Naive B cell (primary cell): ENCODE measurements around the gene PDLIM5. TPM values are rescaled to one million over a fixed set of nuclear protein-coding genes. Genes with fewer than 3 reads are reported as not detected.
"Not testable (repeated sequence)": the region's sequence is repeated elsewhere in the genome, so short reads cannot be mapped to it uniquely, and the experiment has no call there.

Source experiments
- ATAC-seq, 2 donors: fragments of 150-1000 bp; cut with Tn5 transposase; 2 replicates each; pipeline ENCODE4 v1.10.0; 2021; ENCODE audit warnings: low read depth in 2 of 2, mild to moderate bottlenecking in 2 of 2, moderate library complexity in 2 of 2
- DNase-seq: peaks from one replicate; pipeline ENCODE4 v3.0.0; 2022
- H3K27ac Mint-ChIP-seq, 6 donors: one replicate each; pipeline ENCODE4 v1.8.0; 2020 to 2022; ENCODE audit warnings: mild to moderate bottlenecking in 6 of 6, mixed read lengths in 6 of 6, moderate library complexity in 5 of 6, inconsistent platforms in 2 of 6
- H3K27me3 Mint-ChIP-seq, 3 donors: one replicate each; pipeline ENCODE4 v1.8.0; 2021 to 2022; ENCODE audit warnings: mixed read lengths in 3 of 3, mild to moderate bottlenecking in 1 of 3
- H3K36me3 Mint-ChIP-seq, 2 donors: one replicate each; pipeline ENCODE4 v1.8.0; 2020 to 2022; ENCODE audit warnings: mixed read lengths in 2 of 2, inconsistent platforms in 1 of 2, mild to moderate bottlenecking in 1 of 2
- H3K4me1 Mint-ChIP-seq, 3 donors: one replicate each; pipeline ENCODE4 v1.8.0; 2020 to 2022; ENCODE audit warnings: mixed read lengths in 3 of 3, inconsistent platforms in 1 of 3, mild to moderate bottlenecking in 1 of 3, moderate library complexity in 1 of 3
- H3K4me3 Mint-ChIP-seq, 8 donors: one replicate each; pipeline ENCODE4 v1.8.0; 2020 to 2022; ENCODE audit warnings: mild to moderate bottlenecking in 8 of 8, mixed read lengths in 8 of 8, moderate library complexity in 8 of 8, inconsistent platforms in 2 of 8
- H3K9me3 Mint-ChIP-seq, 7 donors: one replicate each; pipeline ENCODE4 v1.8.0; 2020 to 2022; ENCODE audit warnings: mixed read lengths in 7 of 7, mild to moderate bottlenecking in 5 of 7, inconsistent platforms in 2 of 7, moderate library complexity in 1 of 7
- polyA plus RNA-seq, 6 donors: library from polyadenylated mRNA; unstranded; fragments of 300-500 nt; fragmentation: Illumina TruSeq; gene quantifications; one replicate each; pipeline ENCODE4 v1.2.3, GENCODE V29; 2021; ENCODE audit warnings: low read depth in 6 of 6

PDLIM5 gene
- polyA plus RNA-seq: 10 to 100 TPM; 33.4 to 47.3 (median 41.1) TPM

GRCh38 chr4:94451695-94452475 is at the start of gene PDLIM5:
Gene PDLIM5 (plus strand): TSS chr4:94451942. CDS start chr4:94455289, 3,347 bp downstream.
- Mint-ChIP-seq H3K27ac (peak within 1 kb of the TSS; percentile 63 to 95 (median 91)), H3K36me3 (no peaks in the 10 kb centered on the region), H3K4me3 (peak within 1 kb of the TSS; percentile 89 to 96 (median 92)), H3K9me3 (no peaks in the 10 kb centered on the region), H3K4me1 (peaks cover 20 to 24% (median 23%) of the 10 kb centered on the region in 3 donors), H3K27me3 (peaks cover 19 to 26% (median 25%) of the 10 kb centered on the region in 3 donors)
- DNase-seq (peak; percentile 88), ATAC-seq (peak; percentile 90 to 93)

- not testable (repeated sequence) for H3K4me3 Mint-ChIP-seq, H3K36me3 Mint-ChIP-seq, H3K9me3 Mint-ChIP-seq, H3K27ac Mint-ChIP-seq, H3K4me1 Mint-ChIP-seq, DNase-seq, ATAC-seq
- peaks cover 5 to 11% (median 6%) of the 10 kb centered on the region in 3 donors for H3K27me3 Mint-ChIP-seq
These were observed 49.3 kb upstream of the PDLIM5 start for GRCh38 chr4:94402439-94402838.

- ATAC-seq (no peak), DNase-seq (no peak)
- peaks cover 0 to 6% (median 0%) of the 10 kb centered on the region in 7 donors for H3K9me3 Mint-ChIP-seq
- no peak overlapping the region for H3K4me3 Mint-ChIP-seq
- H3K36me3 Mint-ChIP-seq: no peaks in the 10 kb centered on the region
- no peak overlapping the region for H3K27ac Mint-ChIP-seq
- no peaks in the 10 kb centered on the region for H3K4me1 Mint-ChIP-seq
- H3K27me3 Mint-ChIP-seq: peaks cover 0 to 10% (median under 1%) of the 10 kb centered on the region in 3 donors
These were observed 48.0 kb upstream of the PDLIM5 start for GRCh38 chr4:94403751-94404150.

- Mint-ChIP-seq H3K9me3 (peaks cover 0 to 6% (median 0%) of the 10 kb centered on the region in 7 donors), H3K4me3 (no peak overlapping the region), H3K27me3 (peaks cover 3 to 8% (median 6%) of the 10 kb centered on the region in 3 donors), H3K36me3 (no peaks in the 10 kb centered on the region), H3K4me1 (no peaks in the 10 kb centered on the region), H3K27ac (no peak overlapping the region)
- ATAC-seq: peak; percentile 50 to 53
- DNase-seq: peak; percentile 36
These were observed 44.9 kb upstream of the PDLIM5 start for GRCh38 chr4:94406668-94407437.

GRCh38 chr4:94407846-94408245 is 43.9 kb upstream of the PDLIM5 start:
- Mint-ChIP-seq H3K27me3 (peaks cover 7 to 15% (median 13%) of the 10 kb centered on the region in 3 donors), H3K4me3 (no peak overlapping the region), H3K4me1 (no peaks in the 10 kb centered on the region), H3K9me3 (peaks cover 0 to under 1% (median 0%) of the 10 kb centered on the region in 7 donors), H3K36me3 (no peaks in the 10 kb centered on the region), H3K27ac (no peak overlapping the region)
- ATAC-seq (no peak), DNase-seq (no peak)

GRCh38 chr4:94408549-94409374 is 43.0 kb upstream of the PDLIM5 start:
- no peaks in the 10 kb centered on the region for H3K36me3 Mint-ChIP-seq
- no peak overlapping the region for H3K4me3 Mint-ChIP-seq
- no peak for ATAC-seq
- no peaks in the 10 kb centered on the region for H3K9me3 Mint-ChIP-seq
- H3K27me3 Mint-ChIP-seq: peaks cover 14 to 18% (median 16%) of the 10 kb centered on the region in 3 donors
- H3K4me1 Mint-ChIP-seq: no peaks in the 10 kb centered on the region
- DNase-seq: no peak
- H3K27ac Mint-ChIP-seq: no peak overlapping the region

GRCh38 chr4:94409375-94409679 is 42.4 kb upstream of the PDLIM5 start:
- no peak for DNase-seq
- Mint-ChIP-seq H3K9me3 (peaks cover 0 to 3% (median 0%) of the 10 kb centered on the region in 7 donors), H3K27me3 (peaks cover 18 to 22% (median 19%) of the 10 kb centered on the region in 3 donors), H3K4me3 (no peak overlapping the region), H3K27ac (no peak overlapping the region), H3K36me3 (no peaks in the 10 kb centered on the region), H3K4me1 (no peaks in the 10 kb centered on the region)
- ATAC-seq: no peak

GRCh38 chr4:94409962-94410361 is 41.8 kb upstream of the PDLIM5 start:
- H3K27ac Mint-ChIP-seq: no peak overlapping the region
- DNase-seq: no peak
- no peaks in the 10 kb centered on the region for H3K36me3 Mint-ChIP-seq
- H3K27me3 Mint-ChIP-seq: peaks cover 21 to 27% (median 24%) of the 10 kb centered on the region in 3 donors
- peaks cover 0 to 3% (median under 1%) of the 10 kb centered on the region in 7 donors for H3K9me3 Mint-ChIP-seq
- no peak for ATAC-seq
- H3K4me1 Mint-ChIP-seq: no peaks in the 10 kb centered on the region
- H3K4me3 Mint-ChIP-seq: no peak overlapping the region

- Mint-ChIP-seq H3K4me3 (no peak overlapping the region), H3K27ac (no peak overlapping the region), H3K9me3 (peaks cover 0 to 9% (median 3%) of the 10 kb centered on the region in 7 donors), H3K4me1 (no peaks in the 10 kb centered on the region), H3K36me3 (no peaks in the 10 kb centered on the region), H3K27me3 (peaks cover 24 to 29% (median 27%) of the 10 kb centered on the region in 3 donors)
- DNase-seq (no peak), ATAC-seq (no peak)
These were observed 41.0 kb upstream of the PDLIM5 start for GRCh38 chr4:94410678-94411206.

GRCh38 chr4:94411296-94411695 is 40.4 kb upstream of the PDLIM5 start:
- Mint-ChIP-seq H3K36me3 (no peaks in the 10 kb centered on the region), H3K27ac (no peak overlapping the region), H3K9me3 (peaks cover 0 to 9% (median 3%) of the 10 kb centered on the region in 7 donors), H3K4me1 (no peaks in the 10 kb centered on the region), H3K27me3 (peaks cover 24 to 35% (median 33%) of the 10 kb centered on the region in 3 donors), H3K4me3 (no peak overlapping the region)
- DNase-seq (no peak), ATAC-seq (no peak)

GRCh38 chr4:94412019-94412657 is 39.6 kb upstream of the PDLIM5 start:
- no peak overlapping the region for H3K4me3 Mint-ChIP-seq
- peaks cover 27 to 43% (median 38%) of the 10 kb centered on the region in 3 donors for H3K27me3 Mint-ChIP-seq
- DNase-seq (no peak), ATAC-seq (no peak)
- H3K27ac Mint-ChIP-seq: no peak overlapping the region
- peaks cover 0 to 2% of the 10 kb centered on the region in 2 donors for H3K36me3 Mint-ChIP-seq
- peaks cover 0 to 16% (median 3%) of the 10 kb centered on the region in 7 donors for H3K9me3 Mint-ChIP-seq
- H3K4me1 Mint-ChIP-seq: no peaks in the 10 kb centered on the region

GRCh38 chr4:94412658-94413038 is 39.1 kb upstream of the PDLIM5 start:
- Mint-ChIP-seq H3K36me3 (peaks cover 0 to 7% of the 10 kb centered on the region in 2 donors), H3K4me1 (no peaks in the 10 kb centered on the region), H3K27me3 (peaks cover 33 to 47% (median 38%) of the 10 kb centered on the region in 3 donors), H3K9me3 (peaks cover 0 to 21% (median 6%) of the 10 kb centered on the region in 7 donors), H3K4me3 (no peak overlapping the region), H3K27ac (no peak overlapping the region)
- ATAC-seq (no peak), DNase-seq (no peak)
